ENCODE results near the gene OXNAD1. TPM values are rescaled to one million over a fixed set of nuclear protein-coding genes. Genes with fewer than 3 reads are reported as not detected.

OXNAD1 gene
- total RNA-seq, 1 experiment from 2014 or later: 6.6 TPM

- in situ Hi-C loops (cut with HindIII; ENCODE audit: low pct_unique_long_range_greater_than_20kb, low sequenced_read_pairs): no loop called here
- ChIA-PET CTCF (interaction anchor here (0.6 to 0.7 kb wide), 2 partner anchors 8 to 203 kb away, joined by 3 to 6 read pairs; no protein-coding TSS in a partner anchor), POLR2A (no interaction called here)
- Histone ChIP-seq H3K4me1 (ENCODE audit: control insufficient read depth, insufficient read depth, low read length) (no peaks in the 10 kb centered on the region), H3K27ac (ENCODE audit: low read length) (no peak overlapping the region), H3K36me3 (ENCODE audit: control insufficient read depth, insufficient read depth, low read length) (no peaks in the 10 kb centered on the region), H3K9me3 (ENCODE audit: control insufficient read depth, insufficient read depth, low read depth, low read length) (no peaks in the 10 kb centered on the region), H3K4me3 (ENCODE audit: low read depth in 2 of 2, low read length in 2 of 2) (no peak overlapping the region), H3K27me3 (ENCODE audit: control insufficient read depth, insufficient read depth, low read length) (no peaks in the 10 kb centered on the region)
- BruUV-seq (replicated peaks): no TSS peak
- ATAC-seq (no peak), DNase-seq (ENCODE audit: low read depth, low spot score) (no peak)
- TF ChIP-seq, protein P1, sequence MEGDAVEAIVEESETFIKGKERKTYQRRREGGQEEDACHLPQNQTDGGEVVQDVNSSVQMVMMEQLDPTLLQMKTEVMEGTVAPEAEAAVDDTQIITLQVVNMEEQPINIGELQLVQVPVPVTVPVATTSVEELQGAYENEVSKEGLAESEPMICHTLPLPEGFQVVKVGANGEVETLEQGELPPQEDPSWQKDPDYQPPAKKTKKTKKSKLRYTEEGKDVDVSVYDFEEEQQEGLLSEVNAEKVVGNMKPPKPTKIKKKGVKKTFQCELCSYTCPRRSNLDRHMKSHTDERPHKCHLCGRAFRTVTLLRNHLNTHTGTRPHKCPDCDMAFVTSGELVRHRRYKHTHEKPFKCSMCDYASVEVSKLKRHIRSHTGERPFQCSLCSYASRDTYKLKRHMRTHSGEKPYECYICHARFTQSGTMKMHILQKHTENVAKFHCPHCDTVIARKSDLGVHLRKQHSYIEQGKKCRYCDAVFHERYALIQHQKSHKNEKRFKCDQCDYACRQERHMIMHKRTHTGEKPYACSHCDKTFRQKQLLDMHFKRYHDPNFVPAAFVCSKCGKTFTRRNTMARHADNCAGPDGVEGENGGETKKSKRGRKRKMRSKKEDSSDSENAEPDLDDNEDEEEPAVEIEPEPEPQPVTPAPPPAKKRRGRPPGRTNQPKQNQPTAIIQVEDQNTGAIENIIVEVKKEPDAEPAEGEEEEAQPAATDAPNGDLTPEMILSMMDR (IDR thresholded peaks at IDR 0.05): no peak
- TF ChIP-seq SIN3A (IDR thresholded peaks at IDR 0.05; ENCODE audit: borderline replicate concordance, insufficient read depth, low read depth, low read length): no peak
- TF ChIP-seq TCF7L2 (IDR thresholded peaks at IDR 0.05; ENCODE audit: low read depth, low read length): no peak
- TF ChIP-seq, protein P2, sequence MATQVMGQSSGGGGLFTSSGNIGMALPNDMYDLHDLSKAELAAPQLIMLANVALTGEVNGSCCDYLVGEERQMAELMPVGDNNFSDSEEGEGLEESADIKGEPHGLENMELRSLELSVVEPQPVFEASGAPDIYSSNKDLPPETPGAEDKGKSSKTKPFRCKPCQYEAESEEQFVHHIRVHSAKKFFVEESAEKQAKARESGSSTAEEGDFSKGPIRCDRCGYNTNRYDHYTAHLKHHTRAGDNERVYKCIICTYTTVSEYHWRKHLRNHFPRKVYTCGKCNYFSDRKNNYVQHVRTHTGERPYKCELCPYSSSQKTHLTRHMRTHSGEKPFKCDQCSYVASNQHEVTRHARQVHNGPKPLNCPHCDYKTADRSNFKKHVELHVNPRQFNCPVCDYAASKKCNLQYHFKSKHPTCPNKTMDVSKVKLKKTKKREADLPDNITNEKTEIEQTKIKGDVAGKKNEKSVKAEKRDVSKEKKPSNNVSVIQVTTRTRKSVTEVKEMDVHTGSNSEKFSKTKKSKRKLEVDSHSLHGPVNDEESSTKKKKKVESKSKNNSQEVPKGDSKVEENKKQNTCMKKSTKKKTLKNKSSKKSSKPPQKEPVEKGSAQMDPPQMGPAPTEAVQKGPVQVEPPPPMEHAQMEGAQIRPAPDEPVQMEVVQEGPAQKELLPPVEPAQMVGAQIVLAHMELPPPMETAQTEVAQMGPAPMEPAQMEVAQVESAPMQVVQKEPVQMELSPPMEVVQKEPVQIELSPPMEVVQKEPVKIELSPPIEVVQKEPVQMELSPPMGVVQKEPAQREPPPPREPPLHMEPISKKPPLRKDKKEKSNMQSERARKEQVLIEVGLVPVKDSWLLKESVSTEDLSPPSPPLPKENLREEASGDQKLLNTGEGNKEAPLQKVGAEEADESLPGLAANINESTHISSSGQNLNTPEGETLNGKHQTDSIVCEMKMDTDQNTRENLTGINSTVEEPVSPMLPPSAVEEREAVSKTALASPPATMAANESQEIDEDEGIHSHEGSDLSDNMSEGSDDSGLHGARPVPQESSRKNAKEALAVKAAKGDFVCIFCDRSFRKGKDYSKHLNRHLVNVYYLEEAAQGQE (IDR thresholded peaks at IDR 0.05; ENCODE audit: insufficient read depth in 1 of 2, low read depth in 2 of 2, low read length in 1 of 2): no peak
- no peak for TF ChIP-seq POLR2AphosphoS5 (IDR thresholded peaks at IDR 0.05; ENCODE audit: low read depth, low read length)
- intact Hi-C loops (cut with micrococcal nuclease; ENCODE audit: unreplicated experiment): no loop called here
Measured at GRCh38 chr3:16252243-16252978, 12.6 kb upstream of the OXNAD1 start.

GRCh38 chr3:16252988-16253387, 12.0 kb upstream of the OXNAD1 start:
- TF ChIP-seq, protein P1 (IDR thresholded peaks at IDR 0.05): no peak
- TF ChIP-seq SIN3A (IDR thresholded peaks at IDR 0.05; ENCODE audit: borderline replicate concordance, insufficient read depth, low read depth, low read length) (no peak), TCF7L2 (IDR thresholded peaks at IDR 0.05; ENCODE audit: low read depth, low read length) (no peak), POLR2AphosphoS5 (IDR thresholded peaks at IDR 0.05; ENCODE audit: low read depth, low read length) (no peak)
- TF ChIP-seq, protein P2 (IDR thresholded peaks at IDR 0.05; ENCODE audit: insufficient read depth in 1 of 2, low read depth in 2 of 2, low read length in 1 of 2): no peak
- H3K27me3 ChIP-seq (ENCODE audit: control insufficient read depth, insufficient read depth, low read length): no peaks in the 10 kb centered on the region
- H3K27ac ChIP-seq (ENCODE audit: low read length): no peak overlapping the region
- POLR2A ChIA-PET: no interaction called here
- BruUV-seq (replicated peaks): no TSS peak
- H3K9me3 ChIP-seq (ENCODE audit: control insufficient read depth, insufficient read depth, low read depth, low read length): no peaks in the 10 kb centered on the region
- no peak overlapping the region for H3K4me3 ChIP-seq (ENCODE audit: low read depth in 2 of 2, low read length in 2 of 2)
- CTCF ChIA-PET: no interaction called here
- ATAC-seq: no peak
- no peak for DNase-seq (ENCODE audit: low read depth, low spot score)
- in situ Hi-C loops (cut with HindIII; ENCODE audit: low pct_unique_long_range_greater_than_20kb, low sequenced_read_pairs) (no loop called here), intact Hi-C loops (cut with micrococcal nuclease; ENCODE audit: unreplicated experiment) (no loop called here)
- H3K4me1 ChIP-seq (ENCODE audit: control insufficient read depth, insufficient read depth, low read length): no peaks in the 10 kb centered on the region
- H3K36me3 ChIP-seq (ENCODE audit: control insufficient read depth, insufficient read depth, low read length): no peaks in the 10 kb centered on the region
